Breast epithelium (tissue), 3 donors: ENCODE measurements around the gene BCAS3.

Source experiments
- CTCF ChIP-seq, 3 donors: fragments of 450-650 bp; IDR thresholded peaks; one replicate each; pipeline ENCODE4 v1.5.1; 2016 to 2017; ENCODE audit warnings: antibody characterized with exemption in 3 of 3, mild to moderate bottlenecking in 3 of 3, moderate library complexity in 3 of 3
- POLR2A ChIP-seq: fragments of 450-650 bp; IDR thresholded peaks from one replicate; pipeline ENCODE4 v1.6.1; 2016; ENCODE audit warnings: antibody characterized with exemption, mild to moderate bottlenecking, moderate library complexity

GRCh38 chr17:61005358-61005757, 327.7 kb downstream of the BCAS3 start:
- TF ChIP-seq CTCF (IDR thresholded peaks at IDR 0.05) = no peak
- TF ChIP-seq POLR2A = no peak
